HG03432 (cell line): ENCODE data around the gene SFTPA1.
"Not testable (repeated sequence)": the region's sequence is repeated elsewhere in the genome, so short reads cannot be mapped to it uniquely, and the experiment has no call there.

Source experiments
- ATAC-seq: cut with Tn5 transposase; IDR thresholded peaks from one replicate; pipeline ENCODE4 v1.9.1; 2021; ENCODE audit warnings: mild to moderate bottlenecking, moderate library complexity; ENCODE audit not compliant: unreplicated experiment

SFTPA1 gene

GRCh38 chr10:79610601-79611191, at the start of gene SFTPA1:
SFTPA1 (plus strand) TSS chr10:79610939; CDS start chr10:79611826, 887 bp downstream.
- no peak for ATAC-seq

- ATAC-seq, result no peak
Observed at GRCh38 chr10:79561257-79561656, 49.5 kb upstream of the SFTPA1 start.

GRCh38 chr10:79562135-79562756, 48.5 kb upstream of the SFTPA1 start:
- peak; percentile 77 for ATAC-seq

- ATAC-seq, result no peak
Observed at GRCh38 chr10:79563426-79563825, 47.3 kb upstream of the SFTPA1 start.

- ATAC-seq, result not testable (repeated sequence)
Observed at GRCh38 chr10:79570624-79571023, 40.1 kb upstream of the SFTPA1 start.

- ATAC-seq, result no peak
Observed at GRCh38 chr10:79579361-79579760, 31.4 kb upstream of the SFTPA1 start.

- ATAC-seq, result no peak
Observed at GRCh38 chr10:79581044-79581443, 29.7 kb upstream of the SFTPA1 start.

GRCh38 chr10:79582096-79582495, 28.6 kb upstream of the SFTPA1 start:
- no peak for ATAC-seq

- not testable (repeated sequence) for ATAC-seq
Observed at GRCh38 chr10:79582954-79583353, 27.8 kb upstream of the SFTPA1 start.

- ATAC-seq, result no peak
Observed at GRCh38 chr10:79583488-79584024, 27.2 kb upstream of the SFTPA1 start.

GRCh38 chr10:79585870-79586527, 24.7 kb upstream of the SFTPA1 start:
- ATAC-seq, result no peak

GRCh38 chr10:79586933-79587332, 23.8 kb upstream of the SFTPA1 start:
- no peak for ATAC-seq

GRCh38 chr10:79588800-79589199, 21.9 kb upstream of the SFTPA1 start:
- ATAC-seq, result no peak

GRCh38 chr10:79593377-79593776, 17.4 kb upstream of the SFTPA1 start:
- ATAC-seq, result no peak

- not testable (repeated sequence) for ATAC-seq
Observed at GRCh38 chr10:79594565-79594964, 16.2 kb upstream of the SFTPA1 start.

GRCh38 chr10:79595510-79595909, 15.2 kb upstream of the SFTPA1 start:
- no peak for ATAC-seq

GRCh38 chr10:79599644-79600043, 11.1 kb upstream of the SFTPA1 start:
- not testable (repeated sequence) for ATAC-seq

- ATAC-seq, result no peak
Observed at GRCh38 chr10:79601939-79602338, 8.8 kb upstream of the SFTPA1 start.

GRCh38 chr10:79602953-79603352, 7.8 kb upstream of the SFTPA1 start:
- ATAC-seq, result no peak

GRCh38 chr10:79604294-79604693, 6.4 kb upstream of the SFTPA1 start:
- no peak for ATAC-seq

GRCh38 chr10:79605308-79605707, 5.4 kb upstream of the SFTPA1 start:
- ATAC-seq, result no peak
